Tongue (tissue), 2 donors: Measurements from ENCODE around the gene POLR3H. TPM values are rescaled to one million over a fixed set of nuclear protein-coding genes. Genes with fewer than 3 reads are reported as not detected.
A peak's percentile ranks its signal among the peaks of the same experiment; 100 is the strongest.
"Not testable (repeated sequence)": the region's sequence is repeated elsewhere in the genome, so short reads cannot be mapped to it uniquely, and the experiment has no call there.

Experiments
- DNase-seq: peaks from one replicate; pipeline ENCODE4 v3.0.0-alpha.2; 2015
- total RNA-seq: library from RNA; depleted of rRNA; stranded (reverse); fragments of >200 nt; gene quantifications from one replicate; pipeline ENCODE4 v1.2.3, GENCODE V29; 2014

POLR3H gene
- total RNA-seq: 12.9 TPM

- peak; percentile 99 for DNase-seq
These were observed at the start of gene POLR3H for GRCh38 chr22:41543854-41544670. POLR3H (minus strand) TSS chr22:41544470; CDS start chr22:41544101, 369 bp downstream.

GRCh38 chr22:41593336-41593960 lies 49.2 kb upstream of the POLR3H start:
- DNase-seq: not testable (repeated sequence)

- DNase-seq: peak; percentile 100
These were observed 45.3 kb upstream of the POLR3H start, which contains the start of gene PMM1 for GRCh38 chr22:41589391-41590241. PMM1 (minus strand) TSS chr22:41589840; CDS start chr22:41589805, 35 bp downstream.

- no peak for DNase-seq
These were observed 43.1 kb upstream of the POLR3H start for GRCh38 chr22:41587347-41587723.

GRCh38 chr22:41585898-41586297 lies 41.6 kb upstream of the POLR3H start:
- DNase-seq: no peak

- no peak for DNase-seq
These were observed 40.6 kb upstream of the POLR3H start for GRCh38 chr22:41584881-41585280.

GRCh38 chr22:41582694-41583093 lies 38.4 kb upstream of the POLR3H start:
- DNase-seq: no peak

GRCh38 chr22:41579997-41580355 lies 35.7 kb upstream of the POLR3H start:
- DNase-seq: no peak

GRCh38 chr22:41579297-41579996 lies 35.2 kb upstream of the POLR3H start:
- DNase-seq: no peak

GRCh38 chr22:41578818-41579217 lies 34.5 kb upstream of the POLR3H start:
- no peak for DNase-seq

- DNase-seq: no peak
These were observed 33.8 kb upstream of the POLR3H start for GRCh38 chr22:41578114-41578513.

- peak; percentile 70 for DNase-seq
These were observed 32.6 kb upstream of the POLR3H start for GRCh38 chr22:41576877-41577276.

- no peak for DNase-seq
These were observed 31.3 kb upstream of the POLR3H start for GRCh38 chr22:41575533-41575932.

GRCh38 chr22:41574847-41575381 lies 30.6 kb upstream of the POLR3H start:
- DNase-seq: peak; percentile 57

GRCh38 chr22:41573677-41574076 lies 29.4 kb upstream of the POLR3H start:
- DNase-seq: no peak

- DNase-seq: not testable (repeated sequence)
These were observed 28.0 kb upstream of the POLR3H start for GRCh38 chr22:41572305-41572704.

GRCh38 chr22:41571786-41572185 lies 27.5 kb upstream of the POLR3H start:
- no peak for DNase-seq

- DNase-seq: no peak
These were observed 26.0 kb upstream of the POLR3H start for GRCh38 chr22:41570221-41570620.

GRCh38 chr22:41568811-41569210 lies 24.5 kb upstream of the POLR3H start:
- DNase-seq: no peak

- DNase-seq: no peak
These were observed 23.2 kb upstream of the POLR3H start for GRCh38 chr22:41567512-41567768.

GRCh38 chr22:41565403-41566054 lies 21.3 kb upstream of the POLR3H start:
- no peak for DNase-seq

- DNase-seq: no peak
These were observed 20.3 kb upstream of the POLR3H start for GRCh38 chr22:41564563-41564962.
